GM21576 (cell line): Measurements from ENCODE around the gene SOX8.

Experiments used
- ATAC-seq: cut with Tn5 transposase; IDR thresholded peaks from one replicate; pipeline ENCODE4 v1.9.1; 2021; ENCODE audit warnings: mild to moderate bottlenecking, moderate library complexity; ENCODE audit not compliant: unreplicated experiment

Gene SOX8

DNA sequence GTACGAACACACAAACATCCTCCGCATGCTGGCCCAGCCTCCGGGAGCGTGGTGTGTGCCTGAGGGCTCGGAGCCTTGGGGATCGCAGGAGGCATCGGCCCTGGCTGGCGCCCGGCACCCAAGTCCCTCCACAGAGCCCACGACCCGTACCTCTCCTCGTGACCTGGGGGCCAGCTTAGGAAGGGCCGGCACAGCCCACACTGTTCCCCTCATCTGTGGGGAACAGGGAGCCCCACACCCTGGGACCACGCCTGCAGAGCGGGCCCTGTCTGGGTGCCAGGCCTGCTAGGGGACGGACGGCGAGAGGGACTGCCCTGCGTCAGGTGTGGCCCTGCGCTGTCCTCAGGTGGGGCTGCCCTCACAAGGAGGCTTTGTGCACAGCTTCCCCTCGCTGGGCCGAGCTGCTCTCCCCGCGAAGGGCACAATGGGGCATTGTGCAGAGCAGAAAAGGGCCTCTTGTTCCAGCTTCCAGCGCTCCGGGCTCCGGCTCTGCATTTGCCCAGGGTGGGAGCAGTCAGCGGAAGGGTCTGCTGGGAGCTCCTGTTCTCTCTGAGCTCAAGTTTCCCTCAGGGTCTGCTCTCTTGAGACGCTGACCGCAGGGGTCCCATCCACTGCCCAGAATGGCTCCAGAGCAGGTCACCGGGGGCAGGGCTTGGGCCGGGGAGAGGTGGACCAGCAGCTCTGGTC, 9.1 kb upstream of the SOX8 start:
- ATAC-seq: no peak

DNA sequence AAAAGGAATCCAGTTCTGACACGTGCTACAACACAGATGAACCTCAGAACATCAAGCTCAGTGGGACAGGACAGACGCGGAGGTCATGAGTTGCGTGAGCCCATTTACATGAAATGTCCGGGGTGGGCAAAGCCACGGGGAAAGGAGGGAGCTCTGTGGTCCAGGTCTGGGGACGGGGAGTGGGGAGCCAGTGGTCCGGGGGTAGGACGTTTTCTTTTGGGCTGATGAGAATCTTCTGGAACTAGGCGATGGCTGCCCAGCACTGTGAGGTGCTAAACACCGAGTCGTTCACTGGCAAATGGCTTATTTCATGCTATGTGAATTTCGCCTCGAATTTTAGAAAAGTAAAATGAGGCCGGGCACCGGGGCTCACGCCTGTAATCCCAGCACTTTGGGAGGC, 8.2 kb upstream of the SOX8 start:
- no peak for ATAC-seq

DNA sequence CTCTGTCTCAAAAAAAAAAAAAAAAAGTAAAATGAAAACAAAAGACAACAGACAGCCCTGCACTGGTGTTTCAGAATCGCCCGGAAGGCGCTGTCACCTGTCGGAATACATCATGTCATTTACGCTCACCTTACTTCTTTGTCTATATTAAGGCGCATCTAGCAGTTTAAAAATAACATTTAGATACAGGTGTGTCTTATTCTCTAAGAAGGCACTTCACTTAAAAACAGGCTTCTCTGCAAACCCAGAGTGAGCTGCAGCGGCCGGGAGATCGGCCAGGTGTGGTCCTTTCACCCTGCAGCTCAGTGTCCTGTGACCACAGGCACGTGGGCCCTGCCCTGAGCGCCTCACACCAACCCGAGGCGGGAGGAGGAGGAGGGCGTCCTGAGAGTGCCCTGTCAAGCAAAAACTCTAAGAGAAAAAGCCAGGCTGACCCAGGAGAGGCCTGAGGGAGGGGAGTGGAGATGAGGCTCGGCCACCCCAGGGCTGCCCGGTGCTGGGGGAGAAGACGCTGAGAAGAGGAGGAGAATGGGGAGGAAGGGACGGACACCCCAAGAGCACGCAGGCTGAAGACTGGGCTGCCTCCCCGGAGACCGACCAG, 7.5 kb upstream of the SOX8 start:
- no peak for ATAC-seq

DNA sequence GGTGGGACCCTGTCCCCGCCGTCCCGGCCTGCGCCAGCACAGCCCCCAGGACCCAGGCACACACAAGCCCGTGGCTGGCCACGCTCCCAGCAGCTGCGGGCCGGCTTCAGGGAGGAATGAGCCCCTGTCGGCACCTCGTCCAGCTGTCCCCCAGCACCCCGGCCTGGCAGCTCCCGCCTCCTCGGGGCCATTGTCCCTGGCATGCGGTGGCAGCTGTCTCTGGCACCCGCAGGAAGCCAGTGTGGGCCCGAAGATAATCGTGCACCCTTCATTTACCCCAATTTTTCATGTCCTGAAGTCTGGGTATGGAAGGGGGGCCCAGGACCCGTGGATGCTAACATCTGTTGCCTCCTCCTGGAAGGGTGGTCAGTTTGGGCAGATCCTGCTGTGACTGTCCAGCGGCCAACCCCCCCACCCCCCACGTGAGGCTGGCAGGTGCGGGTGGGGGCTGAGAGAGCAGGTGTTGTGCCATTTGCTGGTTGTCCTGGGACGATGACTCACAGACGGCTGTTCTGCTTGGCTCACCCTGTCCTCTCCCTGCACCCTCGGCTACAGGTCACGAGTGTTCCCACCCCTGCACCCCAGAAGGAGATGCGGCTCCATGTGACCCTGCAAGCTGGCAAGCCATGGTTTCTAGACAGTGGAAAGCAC, 6.8 kb upstream of the SOX8 start:
- ATAC-seq: no peak

DNA sequence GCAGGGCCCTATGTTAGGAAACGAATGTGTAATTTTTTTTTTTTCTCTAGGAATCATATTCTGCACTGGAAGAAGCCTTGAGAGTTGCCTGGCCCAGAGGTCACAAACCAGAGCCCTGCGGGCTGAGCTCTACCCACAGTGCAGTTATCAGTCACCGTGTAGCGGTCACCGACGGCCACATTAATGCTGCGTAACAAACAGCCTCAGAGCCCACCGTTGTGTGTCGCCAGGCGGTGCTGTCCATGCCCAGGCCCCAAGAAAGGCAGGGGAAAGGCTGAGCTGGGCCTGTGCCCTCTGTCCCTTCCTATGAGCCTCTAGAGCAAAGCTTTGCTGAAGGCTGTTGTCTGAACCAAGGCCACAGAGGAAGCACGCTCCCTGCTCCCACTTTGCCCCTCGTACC, 6.3 kb upstream of the SOX8 start:
- no peak for ATAC-seq

DNA sequence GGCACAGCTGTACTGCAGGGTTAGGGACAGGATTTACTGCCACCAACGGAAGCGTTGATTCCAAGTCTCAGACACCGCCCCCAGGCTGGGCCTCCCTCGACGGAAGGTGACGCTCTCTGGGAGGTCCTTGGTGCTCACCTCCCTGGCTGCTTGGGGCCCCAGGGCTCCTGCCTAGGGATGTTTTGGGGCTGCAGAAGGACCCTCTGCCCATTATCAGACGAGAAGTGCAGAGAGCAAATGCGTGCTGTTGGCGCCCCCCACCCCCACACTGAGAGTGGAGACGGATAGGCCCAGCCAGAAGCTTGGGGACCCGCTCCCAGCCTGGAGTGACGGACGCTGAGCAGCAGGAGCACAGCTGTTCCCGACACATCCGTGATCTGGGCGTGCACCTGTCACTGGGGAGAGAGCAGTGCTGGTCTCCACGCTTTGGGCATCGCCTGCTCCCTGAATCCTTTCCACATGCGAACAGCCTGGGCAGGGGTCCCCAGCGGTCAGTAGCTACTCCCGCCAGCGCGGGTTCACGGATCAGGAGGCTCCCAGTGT, 5.1 kb upstream of the SOX8 start:
- no peak for ATAC-seq

DNA sequence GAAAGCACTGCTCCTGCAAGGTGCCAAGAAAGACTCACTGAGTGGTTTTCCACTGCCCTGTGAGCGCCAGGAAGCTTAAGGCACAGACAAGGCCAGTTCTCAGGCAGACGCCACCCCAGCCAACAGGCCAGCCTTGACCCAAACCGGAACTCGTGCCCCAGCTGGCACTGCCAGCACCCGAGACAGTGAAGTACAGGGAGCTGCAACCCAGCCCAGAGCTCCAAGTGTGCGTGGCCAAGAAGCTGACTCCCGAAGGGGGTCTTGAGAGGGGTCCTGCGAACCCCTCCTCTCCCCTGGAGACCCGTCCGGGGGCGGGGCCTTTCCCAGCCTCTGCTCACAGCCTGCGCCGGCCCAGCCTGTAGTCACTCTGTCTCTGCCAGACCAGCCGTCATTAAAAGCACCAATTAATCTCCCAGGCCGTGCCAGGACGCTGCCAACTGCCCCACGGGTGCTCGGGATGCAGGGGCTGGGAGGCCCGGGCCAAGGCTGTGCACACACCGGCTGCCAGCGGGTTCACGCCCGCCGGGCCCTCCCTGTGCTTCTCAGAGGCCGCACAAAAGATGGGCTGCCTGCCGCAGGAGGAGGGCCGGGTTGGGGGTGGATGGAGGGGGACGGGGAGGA, 4.4 kb upstream of the SOX8 start:
- ATAC-seq: no peak

DNA sequence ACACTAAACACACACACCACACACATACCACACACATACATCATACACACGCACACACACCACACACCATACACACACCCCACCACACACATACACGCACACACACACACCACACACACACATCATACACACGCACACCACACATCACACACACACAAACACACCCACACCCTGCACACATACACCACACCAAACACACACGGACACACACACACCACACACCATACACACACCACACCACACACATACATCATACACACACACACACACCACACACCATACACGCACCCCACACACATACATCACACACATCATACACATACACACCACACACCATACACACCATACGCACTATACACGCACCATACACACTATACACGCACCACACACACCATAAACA, 3.7 kb upstream of the SOX8 start:
- ATAC-seq: no peak

DNA sequence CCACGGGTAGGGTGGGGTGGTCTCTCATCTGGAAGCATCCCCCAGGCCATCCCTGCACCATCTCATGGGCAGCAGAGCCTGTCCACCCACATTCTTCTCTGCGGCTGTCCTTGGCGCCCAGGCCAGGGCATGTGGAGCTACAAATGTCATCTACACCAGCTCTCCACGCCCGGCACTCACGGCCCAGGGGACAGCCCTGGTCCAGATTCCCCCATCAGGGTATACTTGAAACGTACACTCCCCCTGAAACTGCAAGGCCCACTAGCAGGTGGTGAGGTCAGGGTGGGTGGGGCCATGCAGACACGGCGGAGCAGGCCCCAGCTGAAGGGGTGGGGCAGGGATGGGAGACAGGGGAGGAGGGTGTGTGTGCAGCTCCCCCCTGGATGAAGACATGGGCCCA, 3.2 kb upstream of the SOX8 start:
- no peak for ATAC-seq

DNA sequence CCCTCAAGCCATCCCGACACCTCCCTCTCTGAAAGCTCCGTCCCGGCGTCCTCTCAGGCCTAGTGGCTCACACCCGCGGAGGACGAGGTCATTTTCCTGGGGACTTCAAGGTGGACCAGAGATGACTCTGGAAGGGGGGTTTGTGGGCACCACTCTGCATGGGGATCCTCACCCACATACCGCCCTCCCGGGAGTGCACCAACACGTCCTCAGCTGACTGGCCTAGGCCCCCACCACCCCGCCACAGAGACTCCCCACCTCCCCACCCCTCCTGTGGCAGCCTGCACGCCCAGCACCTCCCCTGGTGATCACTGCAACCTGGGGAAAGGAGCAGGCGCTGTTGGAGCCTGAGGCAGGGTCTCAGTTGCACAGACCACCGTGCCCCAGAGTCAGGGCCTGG, 2.4 kb upstream of the SOX8 start:
- no peak for ATAC-seq

DNA sequence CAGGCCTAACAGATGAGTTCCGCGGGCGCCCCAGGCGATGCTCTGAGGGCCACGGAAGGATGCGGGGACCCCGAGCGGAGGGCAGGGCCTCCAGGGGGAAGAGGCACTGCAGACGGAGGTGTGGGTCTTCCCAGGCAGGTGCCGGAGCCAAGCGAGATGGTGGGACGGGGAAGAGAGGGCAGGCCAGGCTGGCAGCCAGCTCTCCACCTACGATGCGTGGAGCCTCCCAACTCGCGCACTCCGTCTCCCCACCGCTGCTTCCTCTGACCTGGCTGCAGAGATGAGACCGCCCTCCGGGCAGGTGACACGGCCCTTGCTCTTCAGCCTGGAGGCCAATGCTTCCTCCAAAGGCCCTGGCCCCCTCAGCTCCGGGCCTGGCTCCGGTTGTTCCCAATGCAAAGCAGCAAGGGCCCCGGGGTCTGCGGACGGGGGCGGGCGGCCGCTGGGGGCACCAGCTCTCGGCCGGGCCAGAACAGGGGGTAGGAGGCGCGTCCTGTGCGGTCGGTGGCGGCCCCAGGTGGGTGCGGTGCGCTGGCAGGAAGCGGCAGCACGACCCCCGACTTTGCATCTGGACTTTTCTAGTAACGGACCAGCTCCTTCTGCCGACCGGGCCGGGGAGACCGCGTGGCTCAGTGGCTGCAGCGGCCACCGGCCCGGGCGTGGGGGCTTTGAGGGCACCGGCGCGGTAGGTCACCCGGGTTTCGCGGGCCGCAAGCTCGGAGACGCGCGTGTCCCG, 1.5 kb upstream of the SOX8 start:
- ATAC-seq: no peak

DNA sequence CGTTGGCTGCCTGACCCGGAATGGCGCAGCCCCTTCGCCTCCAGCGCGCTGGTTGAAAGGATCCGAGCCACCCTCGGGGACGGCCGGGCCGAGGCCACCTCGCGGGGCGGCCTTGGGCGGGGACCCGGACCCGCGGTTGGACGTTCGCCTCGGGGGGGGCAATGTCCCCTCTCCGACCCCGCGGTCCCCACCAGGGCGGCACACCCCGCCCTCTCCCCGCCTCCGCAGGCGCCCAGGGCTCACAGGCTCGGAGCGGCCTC, 1.0 kb upstream of the SOX8 start:
- ATAC-seq: no peak

DNA sequence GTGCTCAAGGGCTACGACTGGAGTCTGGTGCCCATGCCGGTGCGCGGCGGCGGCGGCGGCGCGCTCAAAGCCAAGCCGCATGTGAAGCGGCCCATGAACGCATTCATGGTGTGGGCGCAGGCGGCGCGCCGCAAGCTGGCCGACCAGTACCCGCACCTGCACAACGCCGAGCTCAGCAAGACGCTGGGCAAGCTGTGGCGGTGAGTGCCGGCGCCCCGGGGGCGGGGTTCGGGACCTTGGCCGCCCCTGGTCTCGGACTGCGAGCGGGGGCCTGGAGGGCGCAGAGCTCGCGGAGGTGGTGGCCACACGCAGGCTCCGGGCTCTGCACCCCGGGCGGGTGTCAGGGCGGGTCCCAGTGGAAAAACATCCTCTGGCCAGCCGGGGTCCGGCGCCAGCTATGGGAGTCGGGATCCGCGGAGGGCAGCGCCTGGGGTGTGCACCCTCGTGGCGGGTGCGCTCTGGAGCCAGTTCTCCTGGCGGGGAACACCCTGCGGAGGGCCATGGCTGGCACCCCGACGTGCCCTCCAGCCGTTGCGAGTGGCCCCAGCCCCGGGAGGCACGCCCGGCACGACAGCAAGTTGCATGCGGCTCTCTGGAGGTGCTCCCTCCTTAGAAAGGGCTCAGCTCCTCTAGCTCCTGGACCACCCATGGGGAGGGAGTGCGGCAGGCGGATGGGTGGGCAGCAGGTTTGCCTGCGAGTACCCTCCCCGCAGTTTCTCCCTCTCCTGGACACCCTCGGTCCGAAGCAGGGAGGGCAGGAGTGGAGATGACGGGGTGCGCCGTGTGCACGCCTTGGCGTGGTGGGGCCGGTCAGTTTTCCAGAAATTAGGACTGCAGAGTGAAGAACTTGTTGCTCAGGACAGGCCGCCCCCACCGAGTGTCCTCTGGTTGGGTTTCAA, 824 bp downstream of the SOX8 start:
- no peak for ATAC-seq

DNA sequence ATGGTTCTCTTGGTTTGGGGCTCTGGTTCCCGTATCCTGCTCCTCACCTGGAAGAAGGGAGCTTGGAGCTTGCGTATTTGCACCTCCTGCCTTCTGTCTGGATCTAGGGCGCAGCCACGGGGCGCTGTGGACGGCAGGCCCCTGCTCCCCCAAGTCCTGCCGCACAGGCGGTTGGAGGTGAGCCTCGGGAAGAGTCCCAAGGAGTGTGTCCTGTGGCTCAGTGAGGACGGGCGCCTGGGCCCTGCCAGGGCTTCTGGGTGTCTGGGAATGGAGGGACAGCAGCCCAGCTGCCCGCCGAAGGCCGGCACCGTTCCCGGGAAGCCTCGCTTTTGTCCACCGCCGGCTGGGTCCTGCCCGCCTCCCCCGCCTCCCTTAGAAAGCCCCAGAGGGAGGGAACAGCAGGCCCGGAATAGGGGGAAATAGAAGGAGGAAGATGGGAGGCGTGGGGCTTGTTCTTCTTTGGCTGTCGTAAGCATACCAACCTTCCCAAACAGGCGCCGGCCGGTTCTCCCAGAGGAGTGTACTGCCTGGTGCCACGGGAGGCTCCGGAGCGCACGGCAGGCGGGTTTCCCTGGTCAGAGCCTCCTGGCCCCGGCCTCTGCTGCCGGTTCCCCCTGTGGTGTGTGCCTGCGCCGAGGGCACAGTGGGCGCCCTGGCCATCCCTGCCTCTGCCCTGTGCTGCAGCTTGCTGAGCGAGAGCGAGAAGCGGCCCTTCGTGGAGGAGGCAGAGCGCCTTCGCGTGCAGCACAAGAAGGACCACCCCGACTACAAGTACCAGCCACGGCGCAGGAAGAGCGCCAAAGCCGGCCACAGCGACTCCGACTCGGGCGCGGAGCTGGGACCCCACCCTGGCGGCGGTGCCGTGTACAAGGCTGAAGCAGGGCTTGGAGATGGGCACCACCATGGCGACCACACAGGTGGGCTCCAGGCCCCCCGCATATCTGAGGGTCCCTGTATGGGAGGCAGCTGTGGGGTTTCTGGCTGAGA, 1.8 kb downstream of the SOX8 start:
- no peak for ATAC-seq

DNA sequence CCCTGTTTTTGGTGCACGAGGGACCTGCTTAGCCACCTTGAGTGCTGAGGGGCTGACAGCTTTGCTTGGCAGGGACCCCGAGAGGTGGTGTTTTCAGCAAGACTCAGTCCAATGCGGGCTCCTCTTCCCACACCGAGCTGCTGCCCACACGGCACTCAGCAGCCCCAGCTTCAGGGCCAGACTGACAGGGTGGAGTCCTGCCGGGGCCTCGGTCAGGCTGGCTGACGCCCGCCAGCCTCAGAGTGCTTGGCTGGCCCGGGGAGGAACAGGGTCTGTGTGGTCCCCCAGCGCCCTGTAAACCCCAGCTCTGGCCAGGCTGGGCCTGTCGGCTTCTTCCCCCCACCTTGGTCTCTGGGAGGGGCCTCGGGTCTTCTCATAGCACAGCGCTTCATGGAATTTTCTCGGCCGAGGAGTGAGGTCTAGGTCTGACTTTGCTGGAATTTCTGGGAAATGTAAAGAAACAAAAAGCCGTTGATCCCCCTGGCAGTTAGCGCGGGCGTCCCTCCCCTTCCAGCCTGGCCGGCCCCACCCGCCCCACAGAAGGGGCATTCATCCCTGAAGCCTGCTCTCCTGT, 2.6 kb downstream of the SOX8 start:
- ATAC-seq: no peak

DNA sequence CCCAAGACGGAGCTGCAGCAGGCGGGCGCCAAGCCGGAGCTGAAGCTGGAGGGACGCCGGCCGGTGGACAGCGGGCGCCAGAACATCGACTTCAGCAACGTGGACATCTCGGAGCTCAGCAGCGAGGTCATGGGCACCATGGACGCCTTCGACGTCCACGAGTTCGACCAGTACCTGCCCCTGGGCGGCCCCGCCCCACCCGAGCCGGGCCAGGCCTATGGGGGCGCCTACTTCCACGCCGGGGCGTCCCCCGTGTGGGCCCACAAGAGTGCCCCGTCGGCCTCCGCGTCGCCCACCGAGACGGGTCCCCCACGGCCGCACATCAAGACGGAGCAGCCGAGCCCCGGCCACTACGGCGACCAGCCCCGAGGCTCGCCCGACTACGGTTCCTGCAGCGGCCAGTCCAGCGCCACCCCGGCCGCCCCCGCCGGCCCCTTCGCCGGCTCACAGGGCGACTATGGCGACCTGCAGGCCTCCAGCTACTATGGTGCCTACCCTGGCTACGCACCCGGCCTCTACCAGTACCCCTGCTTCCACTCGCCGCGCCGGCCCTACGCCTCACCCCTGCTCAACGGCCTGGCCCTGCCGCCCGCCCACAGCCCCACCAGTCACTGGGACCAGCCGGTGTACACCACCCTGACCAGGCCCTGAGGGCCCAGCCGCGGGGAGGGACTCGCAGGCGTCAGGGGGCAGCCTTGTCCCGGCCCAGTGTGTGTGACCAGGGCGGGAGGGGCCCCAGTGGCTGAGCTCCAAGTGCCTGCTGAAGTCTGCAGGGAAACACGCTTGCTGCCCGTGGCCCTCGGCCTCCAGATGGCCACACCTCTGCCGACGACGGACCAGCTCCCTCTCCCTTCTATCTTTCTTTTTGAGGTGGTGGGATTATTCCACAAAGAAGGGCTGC, 3.4 kb downstream of the SOX8 start:
- no peak for ATAC-seq

DNA sequence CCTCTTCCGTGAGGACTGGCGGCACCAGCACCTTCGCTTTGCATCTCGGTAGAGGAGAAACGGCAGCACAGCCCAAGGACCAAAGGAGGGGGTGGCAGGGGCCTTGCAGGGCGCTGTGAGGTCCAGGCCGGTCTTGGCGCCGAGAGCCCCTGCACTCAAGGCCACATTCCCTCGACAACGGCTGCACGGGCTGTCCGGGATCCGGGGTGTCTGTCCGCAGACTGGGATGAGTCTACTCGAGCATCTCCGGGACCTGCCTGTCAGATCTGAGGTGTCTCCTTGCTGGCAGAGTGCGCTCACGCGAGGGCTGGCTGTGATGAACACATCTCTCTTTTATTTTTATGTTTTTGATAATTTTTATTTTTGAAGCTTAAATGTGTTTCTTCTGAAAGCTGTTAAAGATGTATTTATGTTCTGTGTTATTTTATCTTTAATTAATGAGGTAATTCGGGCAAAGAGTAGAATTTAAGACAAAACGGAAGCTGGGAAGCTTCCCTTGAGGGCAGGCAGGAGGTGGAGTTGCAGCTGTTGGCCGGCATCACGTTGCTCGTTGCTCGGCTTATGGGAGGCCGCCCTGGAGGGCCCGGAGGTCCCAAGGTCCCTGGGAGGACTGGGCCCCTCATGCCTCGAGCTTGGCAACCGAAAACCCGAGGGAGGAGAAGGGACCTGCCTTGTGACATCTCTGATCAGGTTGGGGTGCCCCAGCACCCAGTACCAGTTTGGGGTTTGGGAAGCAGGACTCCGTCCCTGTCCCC, 4.3 kb downstream of the SOX8 start:
- no peak for ATAC-seq
